HCT116 (cell line): Measurements from ENCODE around the gene EXOSC3. TPM values are rescaled to one million over a fixed set of nuclear protein-coding genes. Genes with fewer than 3 reads are reported as not detected.

Source experiments
- ATAC-seq: fragments of 200-7000 bp; cut with Tn5 transposase; 2 replicates; pipeline ENCODE4 v1.9.1; 2020; ENCODE audit warnings: mild to moderate bottlenecking, moderate library complexity
- BruUV-seq: library from RNA; stranded (reverse); fragments of 400-500 nt; replicated peaks from 2 replicates; lab custom pipeline; 2021; lab: Mats Ljungman, UMichigan
- CTCF ChIA-PET: fragments of 300-600 bp; sonication (Branson Sonifier 250); formaldehyde crosslinking; loops from one replicate; lab custom pipeline; 2021; ENCODE audit warnings: antibody characterized with exemption; lab: Charles Lee
- POLR2A ChIA-PET: fragments of 300-600, 350-600 bp; sonication (Branson Sonifier 250); formaldehyde crosslinking; loops from one replicate; lab custom pipeline; 2021; ENCODE audit warnings: antibody characterized with exemption; lab: Charles Lee
- RAD21 ChIA-PET, 2 experiments: fragments of 300-600 bp; sonication (Branson Sonifier 250); formaldehyde crosslinking; loops; one replicate each; lab custom pipeline; 2023; ENCODE audit warnings: low total read pairs in 2 of 2; ENCODE audit not compliant: uncharacterized antibody in 2 of 2, unreplicated experiment in 2 of 2, low non-redundant PET in 1 of 2; lab: Charles Lee
- DNase-seq: peaks from one replicate; pipeline ENCODE4 v3.0.0-alpha.2; 2010; ENCODE audit warnings: low read depth, low spot score
- H2AFZ ChIP-seq: fragments of 200-600 bp; shearing (Covaris generic), sonication (generic); 2 replicates; pipeline ENCODE4 v1.6.1; 2017; ENCODE audit warnings: low read depth, mixed run types, mixed read lengths, antibody characterized with exemption, low read length; ENCODE audit not compliant: poor library complexity, severe bottlenecking
- H3K27ac ChIP-seq: 2 replicates; pipeline ENCODE4 v1.5.1; 2012; ENCODE audit warnings: low read depth, low read length
- H3K27me3 ChIP-seq: fragments of 200-600 bp; sonication (generic); 2 replicates; pipeline ENCODE4 v1.6.1; 2016; ENCODE audit warnings: mixed run types, low read length, mixed read lengths; ENCODE audit not compliant: insufficient read depth
- H3K36me3 ChIP-seq, 2 experiments: fragments of 200-500 bp in 1 of 2; fragments of 200-600 bp in 1 of 2; sonication (Bioruptor generic) in 1 of 2; sonication (generic) in 1 of 2; 2 replicates each; pipeline versions ENCODE4 v1.5.1 to v1.6.1; 2014 to 2016; ENCODE audit warnings: low read length in 2 of 2, inconsistent platforms in 1 of 2, mixed read lengths in 1 of 2, mixed run types in 1 of 2; ENCODE audit not compliant: insufficient read depth in 2 of 2, control insufficient read depth in 1 of 2
- H3K4me1 ChIP-seq, 2 experiments: fragments of 200-600 bp in 1 of 2; sonication (generic) in 1 of 2; 2 replicates each; pipeline versions ENCODE4 v1.5.1 to v1.6.1; 2012 to 2017; ENCODE audit warnings: low read length in 2 of 2, inconsistent platforms in 1 of 2, mild to moderate bottlenecking in 1 of 2, mixed read lengths in 1 of 2, mixed run types in 1 of 2, moderate library complexity in 1 of 2; ENCODE audit not compliant: insufficient read depth in 2 of 2, control insufficient read depth in 1 of 2
- H3K4me2 ChIP-seq: fragments of 200-600 bp; sonication (generic); 2 replicates; pipeline ENCODE4 v1.6.1; 2017; ENCODE audit warnings: mixed run types, low read length, mixed read lengths
- H3K4me3 ChIP-seq, 2 experiments: fragments of 200-600 bp in 1 of 2; sonication (generic) in 1 of 2; replicated peaks in 1 of 2; 2 replicates each; pipeline ENCODE4 v1.5.1; 2011 to 2016; ENCODE audit warnings: low read length in 2 of 2, control low read depth in 1 of 2, low read depth in 1 of 2, mild to moderate bottlenecking in 1 of 2, mixed read lengths in 1 of 2, mixed run types in 1 of 2
- H3K79me2 ChIP-seq: fragments of 200-600 bp; sonication (generic); 2 replicates; pipeline ENCODE4 v1.6.1; 2017; ENCODE audit warnings: mild to moderate bottlenecking, mixed run types, low read length, moderate library complexity, mixed read lengths; ENCODE audit not compliant: insufficient read depth
- H3K9ac ChIP-seq: fragments of 200-600 bp; sonication (generic); 2 replicates; pipeline ENCODE4 v1.6.1; 2016; ENCODE audit warnings: low read length, mixed read lengths
- H3K9me2 ChIP-seq: fragments of 200-600 bp; sonication (generic), shearing (Covaris generic); 2 replicates; pipeline ENCODE4 v1.6.1; 2017; ENCODE audit warnings: mixed run types, mild to moderate bottlenecking, moderate library complexity; ENCODE audit not compliant: insufficient read depth
- H3K9me3 ChIP-seq, 2 experiments: fragments of 200-500 bp in 1 of 2; fragments of 200-600 bp in 1 of 2; sonication (Bioruptor generic) in 1 of 2; sonication (generic) in 1 of 2; 2 replicates each; pipeline ENCODE4 v1.6.1; 2014 to 2017; ENCODE audit warnings: low read length in 2 of 2, mixed read lengths in 2 of 2, inconsistent platforms in 1 of 2, low read depth in 1 of 2, mild to moderate bottlenecking in 1 of 2, mixed run types in 1 of 2, moderate library complexity in 1 of 2; ENCODE audit not compliant: control insufficient read depth in 1 of 2, insufficient read depth in 1 of 2
- H4K20me1 ChIP-seq: fragments of 200-600 bp; sonication (generic), shearing (Covaris generic); 2 replicates; pipeline ENCODE4 v1.6.1; 2017; ENCODE audit warnings: mixed run types, mild to moderate bottlenecking, moderate library complexity; ENCODE audit not compliant: insufficient read depth
- ATF3 ChIP-seq: IDR thresholded peaks from 2 replicates; pipeline ENCODE4 v1.6.1; 2012
- CBX3 ChIP-seq: IDR thresholded peaks from 2 replicates; pipeline ENCODE4 v1.6.1; 2012; ENCODE audit warnings: low read depth
- CTCF ChIP-seq, 3 experiments: fragments of 200-600 bp in 1 of 3; sonication (generic) in 1 of 3; IDR thresholded peaks in 2 of 3; conservative IDR thresholded peaks in 1 of 3; 2 replicates each; pipeline ENCODE4 v1.5.1; 2012 to 2017; ENCODE audit warnings: low read depth in 2 of 3, low read length in 2 of 3, antibody characterized with exemption in 1 of 3, borderline replicate concordance in 1 of 3, control low read depth in 1 of 3, mild to moderate bottlenecking in 1 of 3, mixed read lengths in 1 of 3, mixed run types in 1 of 3, moderate library complexity in 1 of 3; ENCODE audit not compliant: insufficient read depth in 1 of 3
- EZH2phosphoT487 ChIP-seq: fragments of 200-600 bp; IDR thresholded peaks from 2 replicates; pipeline ENCODE4 v1.6.1; 2018; ENCODE audit warnings: antibody characterized with exemption, borderline replicate concordance
- FOSL1 ChIP-seq: IDR thresholded peaks from 2 replicates; pipeline ENCODE4 v1.6.1; 2012; ENCODE audit warnings: low read depth
- JUND ChIP-seq: IDR thresholded peaks from 2 replicates; pipeline ENCODE4 v1.6.1; 2012
- POLR2A ChIP-seq: IDR thresholded peaks from 2 replicates; pipeline ENCODE4 v1.7.0; 2011; ENCODE audit warnings: borderline replicate concordance; ENCODE audit not compliant: insufficient read depth, insufficient read length; ENCODE audit errors: extremely low read depth
- SRF ChIP-seq: IDR thresholded peaks from 2 replicates; pipeline ENCODE4 v1.6.1; 2012; ENCODE audit warnings: low read depth
- ZFX ChIP-seq: fragments of 450-650 bp; IDR thresholded peaks from 2 replicates; pipeline ENCODE4 v1.6.1; 2017
- intact Hi-C: fragments of 100-400 bp; cut with micrococcal nuclease; formaldehyde crosslinking; loops from 2 replicates; pipeline ENCODE4 v1.10.0; 2022
- total RNA-seq: library from RNA; stranded (reverse); gene quantifications from one replicate; pipeline ENCODE4 v1.2.1, GENCODE V29; 2021; ENCODE audit not compliant: unreplicated experiment

Gene EXOSC3
- total RNA-seq, 1 experiment from 2014 or later = 79.6 TPM

GRCh38 chr9:37801287-37801850 is 16.5 kb upstream of the EXOSC3 start:
- TF ChIP-seq SRF = no peak
- TF ChIP-seq FOSL1 = no peak
- TF ChIP-seq CBX3 = no peak
- no peak for TF ChIP-seq JUND
- TF ChIP-seq EZH2phosphoT487 = no peak
- TF ChIP-seq ZFX = peak; percentile 92
- no peak for TF ChIP-seq POLR2A
- no peak for TF ChIP-seq CTCF (IDR thresholded peaks at IDR 0.05 in 2 of 3, conservative IDR thresholded peaks at IDR 0.05 in 1 of 3; ENCODE audit: borderline replicate concordance in 1 of 3, insufficient read depth in 1 of 3, low read depth in 2 of 3, low read length in 2 of 3)
- TF ChIP-seq ATF3 = no peak
- CTCF ChIA-PET = interaction anchor here (1.2 kb wide), 1 partner anchor 16 kb away, joined by 3 read pairs; the partner anchor contains the start of gene EXOSC3

More at GRCh38 chr9:37801287-37801850, 16.5 kb upstream of the EXOSC3 start:
- peak overlapping the region; percentile 91 for H3K27ac ChIP-seq
- peak overlapping the region; percentile 87 for H3K4me2 ChIP-seq
- RAD21 ChIA-PET = no interaction called here
- H3K9me2 ChIP-seq = no peaks in the 10 kb centered on the region
- ATAC-seq (peak; percentile 34), DNase-seq (no peak)
- H3K4me3 ChIP-seq = peak overlapping the region; percentile 77 to 87
- H3K36me3 ChIP-seq = 0 out of 4 replicates have a peak, but pooled peaks cover 0 to 4% of the 10 kb centered on the region in 2 experiments
- no peaks in the 10 kb centered on the region for H3K27me3 ChIP-seq
- intact Hi-C loops = loop anchor here (2.0 to 5.0 kb wide), 2 partner anchors 29 to 101 kb away; partner anchors contain the start of gene SLC25A51
- peak overlapping the region; percentile 84 for H3K9ac ChIP-seq
- no peak overlapping the region for H2AFZ ChIP-seq
- H3K9me3 ChIP-seq = no peaks in the 10 kb centered on the region
- POLR2A ChIA-PET = no interaction called here
- H3K79me2 ChIP-seq = peaks cover 56% of the 10 kb centered on the region
- H4K20me1 ChIP-seq = peaks cover 6% of the 10 kb centered on the region; the same call in 1 of the 2 replicates
- BruUV-seq = no TSS peak
- H3K4me1 ChIP-seq = peaks cover 10 to 20% of the 10 kb centered on the region in 2 experiments; a peak in 3 of 4 replicates
